ENCODE measurements around the gene STAMBPL1. TPM values are rescaled to one million over a fixed set of nuclear protein-coding genes. Genes with fewer than 3 reads are reported as not detected.

Gene STAMBPL1
- total RNA-seq, 1 experiment from 2014 or later: 25.2 TPM

GRCh38 chr10:88941026-88941425 is 61.0 kb downstream of the STAMBPL1 start:
- Histone ChIP-seq H3K9me3 (ENCODE audit: control insufficient read depth, insufficient read depth, low read depth, low read length) (no peaks in the 10 kb centered on the region), H3K36me3 (ENCODE audit: control insufficient read depth, insufficient read depth, low read length) (no peaks in the 10 kb centered on the region), H3K27me3 (ENCODE audit: control insufficient read depth, insufficient read depth, low read length) (no peaks in the 10 kb centered on the region), H3K27ac (ENCODE audit: low read length) (no peak overlapping the region), H3K4me3 (ENCODE audit: low read depth in 2 of 2, low read length in 2 of 2) (no peak overlapping the region), H3K4me1 (ENCODE audit: control insufficient read depth, insufficient read depth, low read length) (no peaks in the 10 kb centered on the region)
- ATAC-seq (no peak), DNase-seq (ENCODE audit: low read depth, low spot score) (no peak)
- POLR2A ChIA-PET: interaction anchor here (0.5 to 0.6 kb wide), 2 partner anchors 51 to 76 kb away, joined by 3 to 4 read pairs; no protein-coding TSS in a partner anchor
- intact Hi-C loops (cut with micrococcal nuclease; ENCODE audit: unreplicated experiment): no loop called here
- TF ChIP-seq POLR2AphosphoS5 (IDR thresholded peaks at IDR 0.05; ENCODE audit: low read depth, low read length) (no peak), TCF7L2 (IDR thresholded peaks at IDR 0.05; ENCODE audit: low read depth, low read length) (no peak), REST (IDR thresholded peaks at IDR 0.05; ENCODE audit: insufficient read depth in 1 of 2, low read depth in 2 of 2, low read length in 1 of 2) (no peak), CTCF (IDR thresholded peaks at IDR 0.05) (no peak), SIN3A (IDR thresholded peaks at IDR 0.05; ENCODE audit: borderline replicate concordance, insufficient read depth, low read depth, low read length) (no peak)
- no TSS peak for BruUV-seq (replicated peaks)
- in situ Hi-C loops (cut with HindIII; ENCODE audit: low pct_unique_long_range_greater_than_20kb, low sequenced_read_pairs): no loop called here
- CTCF ChIA-PET: no interaction called here

GRCh38 chr10:88943778-88944177 is 63.7 kb downstream of the STAMBPL1 start:
- ATAC-seq: no peak
- ChIA-PET CTCF (no interaction called here), POLR2A (no interaction called here)
- Histone ChIP-seq H3K36me3 (ENCODE audit: control insufficient read depth, insufficient read depth, low read length) (no peaks in the 10 kb centered on the region), H3K27me3 (ENCODE audit: control insufficient read depth, insufficient read depth, low read length) (no peaks in the 10 kb centered on the region), H3K9me3 (ENCODE audit: control insufficient read depth, insufficient read depth, low read depth, low read length) (no peaks in the 10 kb centered on the region), H3K4me3 (ENCODE audit: low read depth in 2 of 2, low read length in 2 of 2) (no peak overlapping the region), H3K27ac (ENCODE audit: low read length) (no peak overlapping the region), H3K4me1 (ENCODE audit: control insufficient read depth, insufficient read depth, low read length) (no peaks in the 10 kb centered on the region)
- in situ Hi-C loops (cut with HindIII; ENCODE audit: low pct_unique_long_range_greater_than_20kb, low sequenced_read_pairs): no loop called here
- no peak for TF ChIP-seq REST (IDR thresholded peaks at IDR 0.05; ENCODE audit: insufficient read depth in 1 of 2, low read depth in 2 of 2, low read length in 1 of 2)
- TF ChIP-seq POLR2AphosphoS5 (IDR thresholded peaks at IDR 0.05; ENCODE audit: low read depth, low read length): no peak
- TF ChIP-seq SIN3A (IDR thresholded peaks at IDR 0.05; ENCODE audit: borderline replicate concordance, insufficient read depth, low read depth, low read length): no peak
- no peak for TF ChIP-seq TCF7L2 (IDR thresholded peaks at IDR 0.05; ENCODE audit: low read depth, low read length)
- TF ChIP-seq CTCF (IDR thresholded peaks at IDR 0.05): no peak
- DNase-seq (ENCODE audit: low read depth, low spot score): no peak
- intact Hi-C loops (cut with micrococcal nuclease; ENCODE audit: unreplicated experiment): no loop called here
- BruUV-seq (replicated peaks): no TSS peak
